Ishikawa (cell line): Measurements from ENCODE around the gene ULK4.

ENCODE experiments used
- CEBPB ChIP-seq: IDR thresholded peaks from 2 replicates; pipeline ENCODE4 v1.6.1; 2012
- CREB1 ChIP-seq: IDR thresholded peaks from 2 replicates; pipeline ENCODE4 v1.6.1; 2012; ENCODE audit warnings: low read depth
- EGR1 ChIP-seq: IDR thresholded peaks from 2 replicates; pipeline ENCODE4 v1.6.1; 2012
- EP300 ChIP-seq: IDR thresholded peaks from 2 replicates; pipeline ENCODE4 v1.6.1; 2012; ENCODE audit warnings: borderline replicate concordance
- RAD21 ChIP-seq: IDR thresholded peaks from 2 replicates; pipeline ENCODE4 v1.6.1; 2012; ENCODE audit warnings: low read depth
- REST ChIP-seq: IDR thresholded peaks from 2 replicates; pipeline ENCODE4 v1.6.1; 2012; ENCODE audit warnings: low read depth, mild to moderate bottlenecking
- TAF1 ChIP-seq: IDR thresholded peaks from 2 replicates; pipeline ENCODE4 v1.6.1; 2012; ENCODE audit warnings: low read depth, mild to moderate bottlenecking
- TCF12 ChIP-seq: IDR thresholded peaks from 2 replicates; pipeline ENCODE4 v1.6.1; 2012; ENCODE audit warnings: low read depth
- TEAD4 ChIP-seq: IDR thresholded peaks from 2 replicates; pipeline ENCODE4 v1.6.1; 2012
- USF1 ChIP-seq: IDR thresholded peaks from 2 replicates; pipeline ENCODE4 v1.6.1; 2012
- TF ChIP-seq, protein P1 (sequence below): IDR thresholded peaks from 2 replicates; pipeline ENCODE4 v1.6.1; 2012

DNA sequence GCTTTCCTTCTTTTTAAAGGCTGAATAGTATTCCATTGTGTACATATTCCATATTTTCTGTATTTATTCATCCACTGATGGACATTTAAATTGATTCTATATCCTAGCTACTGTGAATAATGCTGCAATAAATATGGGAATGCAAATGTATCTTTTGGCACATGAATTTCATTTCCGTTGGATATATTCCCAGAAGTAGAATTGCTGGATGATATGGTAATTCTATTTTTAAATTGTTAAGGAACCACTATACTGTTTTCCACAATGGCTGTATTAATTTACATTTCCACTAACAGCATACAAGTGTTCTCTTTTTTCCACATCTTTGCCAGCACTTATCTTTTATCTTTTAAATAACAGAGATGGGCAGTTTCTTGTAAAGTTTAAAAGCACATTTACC is 459.9 kb downstream of the ULK4 start:
- no peak for TF ChIP-seq TAF1
- no peak for TF ChIP-seq REST
- TF ChIP-seq RAD21 = no peak
- TF ChIP-seq CEBPB = no peak
- TF ChIP-seq USF1 = no peak
- TF ChIP-seq TEAD4 = no peak
- TF ChIP-seq EP300 = no peak
- TF ChIP-seq CREB1 = no peak
- TF ChIP-seq, protein P1, sequence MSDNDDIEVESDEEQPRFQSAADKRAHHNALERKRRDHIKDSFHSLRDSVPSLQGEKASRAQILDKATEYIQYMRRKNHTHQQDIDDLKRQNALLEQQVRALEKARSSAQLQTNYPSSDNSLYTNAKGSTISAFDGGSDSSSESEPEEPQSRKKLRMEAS = no peak
- no peak for TF ChIP-seq EGR1
- TF ChIP-seq TCF12 = no peak
